Measurements from ENCODE around the gene COL8A1. TPM values are rescaled to one million over a fixed set of nuclear protein-coding genes. Genes with fewer than 3 reads are reported as not detected.

Gene COL8A1
- total and polyA plus RNA-seq, 9 of the 15 experiments (the other 6 are each of a cell fraction or from before 2014, with no cell fraction given), result 0.07 TPM; not detected in 8

DNA sequence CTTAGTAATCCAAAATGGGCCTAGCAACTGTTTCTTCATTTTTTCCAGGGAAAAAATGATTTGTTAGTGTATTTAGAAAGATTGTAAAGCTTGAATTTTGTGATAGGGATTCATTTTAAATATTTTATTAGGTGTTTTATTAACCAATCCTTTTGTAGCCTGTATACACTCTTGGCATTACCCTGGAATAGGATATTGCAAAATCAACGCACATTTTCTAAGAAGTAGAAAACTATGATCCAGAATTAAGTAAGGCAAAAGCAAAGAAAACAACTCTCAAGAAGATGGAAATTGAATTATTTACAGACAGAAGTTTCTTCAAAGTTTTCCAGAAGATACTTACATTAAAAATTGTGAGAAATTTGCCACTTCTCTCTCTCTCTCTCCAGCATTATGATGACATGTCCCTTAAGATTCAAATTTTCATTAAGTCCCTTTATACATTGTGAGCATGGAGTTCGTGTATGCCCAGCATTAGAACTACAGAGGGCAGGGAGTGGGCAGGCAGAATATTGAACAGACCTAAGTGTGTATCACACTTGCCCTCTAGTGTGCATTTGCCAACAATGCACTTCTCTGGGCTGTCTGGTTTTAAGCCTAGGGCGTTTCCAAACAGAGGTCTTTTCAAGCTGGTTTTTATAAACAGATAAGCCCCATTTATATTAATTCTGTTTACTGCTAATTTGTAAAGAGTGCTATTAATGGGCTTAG is 150.8 kb downstream of the COL8A1 start:
- ChIA-PET CTCF (ENCODE audit: low intra/inter-chr PET ratio) (interaction anchor here (0.7 to 0.8 kb wide), 2 partner anchors 143 to 144 kb away, joined by 4 read pairs; no protein-coding TSS in a partner anchor), POLR2A (interaction anchor here (1.0 to 1.5 kb wide), 3 partner anchors 11 to 29 kb away, joined by 3 to 4 read pairs (median 3); partner anchors contain the start of gene CMSS1)
- H3K4me3 ChIP-seq, result no peak overlapping the region
- H3K4me2 ChIP-seq (ENCODE audit: insufficient read depth, low read length), result no peak overlapping the region
- H3K36me3 ChIP-seq (ENCODE audit: control insufficient read depth, insufficient read depth, low read length), result no peaks in the 10 kb centered on the region
- H3K9ac ChIP-seq (ENCODE audit: insufficient read depth in 1 of 2, low read depth in 2 of 2, low read length in 2 of 2), result no peak overlapping the region
- BruUV-seq (replicated peaks), result no TSS peak
- H2AFZ ChIP-seq (ENCODE audit: low read depth, low read length), result no peak overlapping the region
- no peaks in the 10 kb centered on the region for H3K9me1 ChIP-seq (ENCODE audit: control insufficient read depth, insufficient read depth, low read length)
- H4K20me1 ChIP-seq (replicated peaks; ENCODE audit: control insufficient read depth, insufficient read depth, low read length), result no peaks in the 10 kb centered on the region
- FAIRE-seq (peak; percentile 87), ATAC-seq (peak; percentile 96), DNase-seq (ENCODE audit: extremely low read depth in 1 of 4, low spot score in 3 of 4) (peak in 3 of 4 experiments; percentile 8 to 36 (median 25))
- H3K9me3 ChIP-seq (replicated peaks; ENCODE audit: control insufficient read depth, insufficient read depth, low read depth, low read length), result no peaks in the 10 kb centered on the region
- in situ Hi-C loops (cut with MboI) (no loop called here), intact Hi-C loops (cut with micrococcal nuclease) (loop anchor here (1.0 to 10.0 kb wide), 2 partner anchors 144 to 284 kb away; no protein-coding TSS in a partner anchor)
- H3K4me1 ChIP-seq (replicated peaks in 1 of 2; ENCODE audit: control insufficient read depth in 2 of 2, insufficient read depth in 2 of 2, low read length in 2 of 2), result no peaks in the 10 kb centered on the region
- peaks cover 0 to 4% of the 10 kb centered on the region in 2 experiments; a peak in 1 of 5 replicates for H3K27me3 ChIP-seq (ENCODE audit: control insufficient read depth in 2 of 2, insufficient read depth in 2 of 2, low read length in 2 of 2)
- no peak overlapping the region for H3K27ac ChIP-seq (ENCODE audit: extremely low read depth, low read depth, low read length)
- WGBS (ENCODE audit: insufficient coverage, low coverage, missing lambda C conversion rate), result 0% methylated on average over 3 of the region's 3 CpGs
- no peaks in the 10 kb centered on the region for H3K79me2 ChIP-seq (ENCODE audit: control insufficient read depth, insufficient read depth, low read length)
- TF ChIP-seq, protein P1, sequence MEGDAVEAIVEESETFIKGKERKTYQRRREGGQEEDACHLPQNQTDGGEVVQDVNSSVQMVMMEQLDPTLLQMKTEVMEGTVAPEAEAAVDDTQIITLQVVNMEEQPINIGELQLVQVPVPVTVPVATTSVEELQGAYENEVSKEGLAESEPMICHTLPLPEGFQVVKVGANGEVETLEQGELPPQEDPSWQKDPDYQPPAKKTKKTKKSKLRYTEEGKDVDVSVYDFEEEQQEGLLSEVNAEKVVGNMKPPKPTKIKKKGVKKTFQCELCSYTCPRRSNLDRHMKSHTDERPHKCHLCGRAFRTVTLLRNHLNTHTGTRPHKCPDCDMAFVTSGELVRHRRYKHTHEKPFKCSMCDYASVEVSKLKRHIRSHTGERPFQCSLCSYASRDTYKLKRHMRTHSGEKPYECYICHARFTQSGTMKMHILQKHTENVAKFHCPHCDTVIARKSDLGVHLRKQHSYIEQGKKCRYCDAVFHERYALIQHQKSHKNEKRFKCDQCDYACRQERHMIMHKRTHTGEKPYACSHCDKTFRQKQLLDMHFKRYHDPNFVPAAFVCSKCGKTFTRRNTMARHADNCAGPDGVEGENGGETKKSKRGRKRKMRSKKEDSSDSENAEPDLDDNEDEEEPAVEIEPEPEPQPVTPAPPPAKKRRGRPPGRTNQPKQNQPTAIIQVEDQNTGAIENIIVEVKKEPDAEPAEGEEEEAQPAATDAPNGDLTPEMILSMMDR (IDR thresholded peaks at IDR 0.05 in 2 of 3, conservative IDR thresholded peaks at IDR 0.05 in 1 of 3; ENCODE audit: insufficient read depth in 2 of 3, low read depth in 1 of 3, low read length in 3 of 3), result peak; percentile 53 to 69 (median 62)
- no peak for TF ChIP-seq SRSF1 (IDR thresholded peaks at IDR 0.05; ENCODE audit: low read depth, low read length)
- peak; percentile 53; the same call in 1 of the 2 replicates for TF ChIP-seq REST (IDR thresholded peaks at IDR 0.05; ENCODE audit: borderline replicate concordance)
- no peak for TF ChIP-seq REST (CRISPR knock-in tag; IDR thresholded peaks at IDR 0.05; ENCODE audit: low read depth)
- peak; percentile 46; the same call in 1 of the 2 replicates for TF ChIP-seq DEAF1 (CRISPR knock-in tag; IDR thresholded peaks at IDR 0.05)
- TF ChIP-seq, protein P2, sequence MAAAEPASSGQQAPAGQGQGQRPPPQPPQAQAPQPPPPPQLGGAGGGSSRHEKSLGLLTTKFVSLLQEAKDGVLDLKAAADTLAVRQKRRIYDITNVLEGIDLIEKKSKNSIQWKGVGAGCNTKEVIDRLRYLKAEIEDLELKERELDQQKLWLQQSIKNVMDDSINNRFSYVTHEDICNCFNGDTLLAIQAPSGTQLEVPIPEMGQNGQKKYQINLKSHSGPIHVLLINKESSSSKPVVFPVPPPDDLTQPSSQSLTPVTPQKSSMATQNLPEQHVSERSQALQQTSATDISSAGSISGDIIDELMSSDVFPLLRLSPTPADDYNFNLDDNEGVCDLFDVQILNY (CRISPR knock-in tag; IDR thresholded peaks at IDR 0.05), result no peak
- peak; percentile 80 to 84 for TF ChIP-seq RAD21 (CRISPR knock-in tag; conservative IDR thresholded peaks at IDR 0.05 in 1 of 2, IDR thresholded peaks at IDR 0.05 in 1 of 2)
